ENCODE results near the gene PPP2R1A.

PPP2R1A gene

DNA sequence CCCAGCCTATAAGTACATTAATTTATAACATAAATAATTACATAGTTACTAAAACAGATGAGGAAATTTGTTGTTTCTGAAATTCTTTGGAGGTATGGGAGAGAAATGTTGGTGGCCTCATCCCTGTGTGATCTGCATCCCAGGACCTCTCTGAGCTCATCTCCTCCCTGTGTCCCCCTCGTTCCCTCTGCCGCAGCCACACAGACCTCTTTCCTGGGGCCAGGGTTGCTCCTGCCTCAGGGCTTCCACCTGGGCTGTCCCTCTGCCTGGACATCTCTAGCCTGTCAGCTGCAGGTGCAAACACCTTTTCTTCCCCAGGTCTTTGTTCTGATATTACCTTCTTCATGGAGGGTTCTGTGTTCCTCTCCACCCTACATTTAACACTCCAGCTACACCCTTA, 83.4 kb downstream of the PPP2R1A start:
- H3K4me3 ChIP-seq = no peak overlapping the region
- H3K27ac ChIP-seq = no peak overlapping the region
- DNase-seq (ENCODE audit: low spot score) = no peak
- no peak for TF ChIP-seq CTCF (IDR thresholded peaks at IDR 0.05)

- Histone ChIP-seq H3K27ac (no peak overlapping the region), H3K4me3 (no peak overlapping the region)
- DNase-seq (ENCODE audit: low spot score) = no peak
- TF ChIP-seq CTCF (IDR thresholded peaks at IDR 0.05) = no peak
These were observed 84.3 kb downstream of the PPP2R1A start for GRCh38 chr19:52274191-52274590.

DNA sequence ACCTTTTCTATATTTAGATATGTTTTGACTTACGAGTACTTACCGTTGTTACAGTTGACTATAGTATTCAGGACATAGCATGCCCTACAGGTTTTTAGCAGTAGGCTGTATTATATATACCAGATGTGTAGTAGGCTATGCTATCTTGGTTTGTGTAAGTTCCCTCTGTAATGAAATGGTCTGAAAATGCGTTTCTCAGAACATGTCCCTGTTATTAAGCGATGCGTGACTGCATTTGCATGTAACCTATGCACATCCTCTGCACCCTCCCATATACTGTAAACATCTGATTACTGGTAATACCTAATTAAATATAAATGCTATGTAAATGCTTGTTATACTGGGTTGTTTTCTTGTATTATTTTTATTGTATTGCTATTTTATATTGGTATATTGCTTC, 86.1 kb downstream of the PPP2R1A start:
- TF ChIP-seq CTCF (IDR thresholded peaks at IDR 0.05) = no peak
- Histone ChIP-seq H3K27ac (no peak overlapping the region), H3K4me3 (no peak overlapping the region)
- no peak for DNase-seq (ENCODE audit: low spot score)

DNA sequence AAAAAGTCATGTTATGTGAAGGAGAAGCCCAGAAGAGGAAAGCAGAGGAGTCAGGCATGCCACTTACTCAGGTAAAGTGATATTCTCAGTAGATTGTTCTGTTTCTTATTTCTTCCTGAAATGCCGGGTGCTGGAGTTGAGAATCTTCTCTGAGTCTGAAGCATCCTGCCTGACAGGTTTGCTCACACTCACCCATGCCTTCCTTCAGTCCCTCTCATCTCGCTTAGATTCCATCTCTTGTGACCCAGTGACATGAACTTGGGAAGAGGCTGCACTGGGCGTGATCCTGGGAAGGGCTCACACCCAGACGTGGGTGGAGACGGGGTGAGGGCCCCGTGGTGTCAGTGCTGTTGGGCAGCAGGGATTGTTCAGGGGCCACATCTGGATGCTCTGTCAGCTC, 87.6 kb downstream of the PPP2R1A start:
- no peak for DNase-seq (ENCODE audit: low spot score)
- no peak for TF ChIP-seq CTCF (IDR thresholded peaks at IDR 0.05)
- Histone ChIP-seq H3K4me3 (no peak overlapping the region), H3K27ac (no peak overlapping the region)

All from coronary artery (tissue), 2 donors.